ENCODE measurements around the gene INTS13.
"Not testable (repeated sequence)": the region's sequence is repeated elsewhere in the genome, so short reads cannot be mapped to it uniquely, and the experiment has no call there.

The INTS13 gene

DNA sequence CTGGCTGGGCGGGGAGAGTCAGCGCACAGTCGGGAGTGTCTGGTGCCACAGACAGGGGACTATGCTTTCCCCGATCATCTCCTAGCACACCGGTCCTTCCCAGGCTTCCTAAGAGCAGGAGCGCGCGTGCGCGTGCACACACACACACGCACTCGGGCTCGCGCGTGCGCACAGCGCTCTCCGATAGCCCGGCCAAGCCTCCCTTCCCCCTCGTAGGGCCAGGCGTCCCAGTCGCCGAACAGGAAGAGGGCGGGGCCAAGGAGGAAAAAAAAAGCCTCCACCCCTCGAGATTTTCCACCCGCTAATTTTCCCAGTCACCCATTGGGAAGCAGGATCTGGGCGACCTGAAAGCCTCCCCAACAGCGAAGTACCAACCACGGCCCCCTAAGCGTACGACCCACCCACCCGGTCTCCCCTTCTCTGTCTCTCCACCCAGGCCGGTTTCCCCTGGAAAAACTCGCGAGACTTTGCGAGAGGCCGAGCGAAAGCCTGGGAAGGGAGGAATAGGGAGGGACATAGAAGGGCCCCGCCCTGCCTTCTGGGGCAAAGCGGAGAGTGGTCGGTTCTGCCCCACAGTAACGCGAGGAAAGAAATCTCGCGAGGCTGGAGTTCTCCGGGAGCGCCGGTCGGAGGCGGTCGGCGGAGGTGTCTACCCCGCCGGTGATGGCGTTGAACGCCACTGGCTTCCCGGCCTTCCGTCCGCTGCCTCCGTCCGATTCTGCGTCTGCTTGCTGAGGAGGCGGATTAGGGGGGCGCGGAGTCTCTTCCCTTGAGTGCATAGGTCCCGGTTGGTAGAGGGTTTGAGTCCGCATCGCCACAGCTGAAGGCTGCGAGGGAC is at the start of gene INTS13, which contains the start of gene FGFR1OP2:
INTS13 (minus strand) TSS at position 119 of the 838 bp plus-strand sequence. CDS start 1,178 bp downstream, outside the sequence.
FGFR1OP2 (plus strand) TSS at position 608 of the 838 bp plus-strand sequence. CDS start 15,689 bp downstream, outside the sequence.
- in situ Hi-C loops (cut with MboI; ENCODE audit: low sequenced_read_pairs) = no loop called here

DNA sequence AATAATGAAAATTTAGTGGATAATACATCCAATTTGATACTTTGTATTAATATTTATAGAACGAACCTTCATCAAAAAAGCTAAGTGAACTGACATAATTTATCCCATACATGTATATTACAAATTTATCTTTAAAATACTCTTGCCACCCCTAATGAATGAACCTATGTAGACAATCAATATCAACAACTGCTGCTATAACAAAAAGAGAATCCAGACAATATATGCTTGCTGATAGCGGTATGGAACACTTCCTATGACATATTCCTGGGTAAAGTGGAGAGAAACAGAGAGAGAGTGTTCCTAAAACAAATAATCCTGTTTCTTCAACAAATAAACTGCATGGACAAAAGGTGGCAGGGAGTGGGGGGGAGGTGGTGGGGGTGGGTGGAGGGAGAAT is 45.1 kb upstream of the INTS13 start:
- in situ Hi-C loops (cut with MboI; ENCODE audit: low sequenced_read_pairs) = no loop called here

GRCh38 chr12:26979733-26980132 is 42.0 kb upstream of the INTS13 start:
- in situ Hi-C loops (cut with MboI; ENCODE audit: low sequenced_read_pairs) = no loop called here

- in situ Hi-C loops (cut with MboI; ENCODE audit: low sequenced_read_pairs) = no loop called here
Observed at GRCh38 chr12:26978801-26979200, 41.0 kb upstream of the INTS13 start.

DNA sequence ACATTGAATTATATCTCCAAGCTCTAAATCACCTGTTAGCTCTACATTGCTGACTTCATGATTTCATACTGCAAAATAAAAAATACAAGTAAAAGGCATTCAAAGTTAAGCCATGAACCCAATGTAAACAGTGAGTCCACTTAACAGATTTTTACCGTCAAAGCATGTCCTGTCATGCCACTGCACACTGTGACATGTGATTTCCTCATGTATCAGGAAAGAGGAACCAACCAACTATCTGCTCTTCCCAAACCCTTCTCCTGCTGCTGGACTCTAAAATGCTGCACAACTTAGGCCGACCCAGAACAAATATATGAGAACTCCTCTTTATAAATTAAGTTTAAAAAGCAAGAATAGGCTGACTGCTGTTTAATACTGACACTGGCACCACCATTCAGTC is 38.9 kb upstream of the INTS13 start:
- in situ Hi-C loops (cut with MboI; ENCODE audit: low sequenced_read_pairs) = no loop called here

DNA sequence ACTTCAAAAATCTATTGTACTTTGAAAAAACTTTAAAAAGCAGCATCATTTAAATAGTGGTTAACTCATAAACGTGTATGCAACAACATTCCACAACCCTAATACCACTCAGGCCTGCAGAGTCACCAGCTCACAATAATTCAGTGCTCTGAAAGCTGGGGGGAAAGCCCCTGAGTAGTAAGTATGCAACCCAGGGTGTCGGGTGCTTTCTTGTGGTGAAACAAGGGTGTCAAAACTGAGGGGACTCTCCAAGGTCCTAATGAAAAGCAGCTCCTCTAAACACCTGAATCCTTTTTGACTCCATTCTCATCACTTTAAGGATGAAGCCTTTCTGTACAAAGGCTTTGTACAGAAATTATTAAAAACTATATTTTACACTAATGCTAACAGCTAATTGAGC is 34.2 kb upstream of the INTS13 start:
- in situ Hi-C loops (cut with MboI; ENCODE audit: low sequenced_read_pairs) = no loop called here

GRCh38 chr12:26970136-26970535 is 32.4 kb upstream of the INTS13 start:
- in situ Hi-C loops (cut with MboI; ENCODE audit: low sequenced_read_pairs) = no loop called here

- in situ Hi-C loops (cut with MboI; ENCODE audit: low sequenced_read_pairs) = no loop called here
Observed at GRCh38 chr12:26966842-26967241, 29.1 kb upstream of the INTS13 start.

GRCh38 chr12:26963413-26963812 is 25.6 kb upstream of the INTS13 start:
- in situ Hi-C loops (cut with MboI; ENCODE audit: low sequenced_read_pairs) = no loop called here

DNA sequence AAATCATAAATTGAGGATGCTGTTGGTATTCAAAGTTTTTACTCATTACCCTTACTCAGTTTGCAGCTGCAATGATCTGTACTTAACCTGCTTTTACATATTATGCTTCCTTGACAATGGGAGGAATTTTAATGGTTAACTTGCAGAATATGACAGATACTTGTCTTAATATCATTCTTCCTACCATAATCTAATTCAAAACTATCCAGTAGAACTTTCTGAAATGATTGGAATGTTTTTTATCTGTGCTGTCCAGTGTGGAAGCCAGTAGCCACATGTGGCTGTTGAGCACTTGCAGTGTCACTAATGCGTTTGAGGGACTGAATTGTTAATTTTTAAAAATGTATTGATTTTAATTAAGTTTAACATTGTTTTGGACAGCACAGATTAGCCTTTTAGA is 24.0 kb upstream of the INTS13 start:
- in situ Hi-C loops (cut with MboI; ENCODE audit: low sequenced_read_pairs) = no loop called here

DNA sequence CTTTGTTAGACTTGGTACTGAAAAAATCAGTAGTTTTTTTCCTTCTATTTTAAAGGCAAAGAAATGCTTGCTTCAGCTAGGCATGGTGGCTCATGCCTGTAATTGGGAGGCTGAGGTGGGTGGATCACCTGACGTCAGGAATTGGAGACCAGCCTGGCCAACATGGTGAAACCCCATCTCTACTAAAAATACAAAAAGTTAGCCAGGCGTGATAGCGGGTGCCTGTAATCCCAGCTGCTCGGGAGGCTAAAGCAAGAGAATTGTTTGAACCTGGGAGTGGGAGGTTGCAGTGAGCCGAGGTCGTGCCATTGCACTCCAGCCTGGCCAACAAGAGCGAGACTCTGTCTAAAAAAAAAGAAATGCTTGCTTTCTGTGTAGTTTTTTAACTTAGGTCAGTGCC is 23.6 kb upstream of the INTS13 start:
- in situ Hi-C loops (cut with MboI; ENCODE audit: low sequenced_read_pairs) = not testable (repeated sequence)

DNA sequence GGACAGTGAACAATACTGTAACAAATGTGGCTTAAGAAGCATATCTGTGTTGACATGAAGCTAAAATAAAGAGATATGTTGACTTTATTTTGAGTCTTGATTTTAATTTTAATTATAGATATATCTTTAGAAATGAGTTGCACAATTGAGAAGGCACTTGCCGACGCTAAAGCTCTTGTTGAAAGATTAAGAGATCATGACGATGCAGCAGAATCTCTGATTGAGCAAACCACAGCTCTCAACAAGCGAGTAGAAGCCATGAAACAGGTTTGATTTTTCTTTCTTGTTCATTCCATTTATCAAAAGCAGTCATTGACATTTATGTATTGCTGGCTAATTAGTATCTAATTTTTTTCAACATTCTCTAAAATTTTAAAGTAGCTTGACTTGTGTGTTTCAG is 16.2 kb upstream of the INTS13 start:
- in situ Hi-C loops (cut with MboI; ENCODE audit: low sequenced_read_pairs) = no loop called here

- in situ Hi-C loops (cut with MboI; ENCODE audit: low sequenced_read_pairs) = no loop called here
Observed at GRCh38 chr12:26953447-26953846, 15.7 kb upstream of the INTS13 start.

DNA sequence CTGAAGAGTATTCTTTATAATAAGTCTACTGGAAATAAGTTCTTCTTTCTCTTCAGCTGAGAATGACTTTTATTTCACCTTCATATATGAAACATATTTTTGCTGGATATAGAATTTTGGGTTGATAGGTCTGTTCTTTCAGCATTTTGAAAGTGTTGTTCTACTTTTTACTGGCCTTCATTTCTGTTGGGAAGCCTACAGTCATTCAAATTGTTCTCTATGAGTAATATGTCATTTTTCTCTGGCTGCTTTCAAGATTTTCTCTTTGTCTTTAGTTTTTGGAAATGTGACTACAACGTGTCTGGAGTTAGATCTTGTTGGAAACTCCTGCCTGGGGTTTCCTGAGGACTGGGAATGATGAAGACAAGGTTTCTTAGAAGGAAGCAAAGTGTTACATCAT is 10.5 kb upstream of the INTS13 start:
- in situ Hi-C loops (cut with MboI; ENCODE audit: low sequenced_read_pairs) = no loop called here

DNA sequence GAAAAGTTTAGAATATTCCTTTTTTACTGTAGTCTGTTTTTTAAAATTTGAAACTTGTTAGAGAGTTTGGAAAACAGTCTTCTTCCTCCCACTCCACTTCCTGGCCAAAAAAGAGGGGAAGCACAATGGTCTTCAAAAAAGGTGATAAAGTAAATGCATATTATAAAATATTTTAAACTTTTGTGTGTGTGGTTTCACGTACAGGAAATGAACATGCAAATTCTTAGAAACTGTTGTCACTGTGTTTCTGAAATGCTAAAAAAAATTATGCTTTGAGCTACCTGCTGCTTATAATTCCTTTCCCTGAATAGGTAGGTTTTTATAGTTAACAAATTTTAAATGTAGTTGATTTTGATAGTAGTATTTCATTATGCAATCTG is 3.4 kb upstream of the INTS13 start:
- in situ Hi-C loops (cut with MboI; ENCODE audit: low sequenced_read_pairs) = no loop called here

GRCh38 chr12:26940516-26941214 is 2.9 kb upstream of the INTS13 start:
- in situ Hi-C loops (cut with MboI; ENCODE audit: low sequenced_read_pairs) = no loop called here

DNA sequence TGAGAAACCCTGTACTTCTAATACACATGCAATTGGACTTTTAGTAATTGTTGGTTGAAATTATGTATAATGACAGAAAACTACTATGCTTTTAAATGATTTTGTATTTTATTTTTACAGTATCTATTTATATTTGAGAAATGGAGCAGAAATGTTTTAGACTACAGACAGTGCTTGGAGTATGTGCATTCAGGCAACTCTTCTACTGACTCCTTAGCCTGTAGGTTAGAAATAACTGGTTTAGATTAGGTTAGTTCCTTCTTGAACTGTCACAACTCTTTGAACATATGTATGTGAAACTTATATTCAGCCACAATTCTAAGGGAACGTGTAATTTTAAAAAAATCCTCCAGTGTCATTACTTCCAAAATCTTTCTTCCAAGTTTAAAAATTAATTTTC is 2.2 kb upstream of the INTS13 start:
- in situ Hi-C loops (cut with MboI; ENCODE audit: low sequenced_read_pairs) = no loop called here

DNA sequence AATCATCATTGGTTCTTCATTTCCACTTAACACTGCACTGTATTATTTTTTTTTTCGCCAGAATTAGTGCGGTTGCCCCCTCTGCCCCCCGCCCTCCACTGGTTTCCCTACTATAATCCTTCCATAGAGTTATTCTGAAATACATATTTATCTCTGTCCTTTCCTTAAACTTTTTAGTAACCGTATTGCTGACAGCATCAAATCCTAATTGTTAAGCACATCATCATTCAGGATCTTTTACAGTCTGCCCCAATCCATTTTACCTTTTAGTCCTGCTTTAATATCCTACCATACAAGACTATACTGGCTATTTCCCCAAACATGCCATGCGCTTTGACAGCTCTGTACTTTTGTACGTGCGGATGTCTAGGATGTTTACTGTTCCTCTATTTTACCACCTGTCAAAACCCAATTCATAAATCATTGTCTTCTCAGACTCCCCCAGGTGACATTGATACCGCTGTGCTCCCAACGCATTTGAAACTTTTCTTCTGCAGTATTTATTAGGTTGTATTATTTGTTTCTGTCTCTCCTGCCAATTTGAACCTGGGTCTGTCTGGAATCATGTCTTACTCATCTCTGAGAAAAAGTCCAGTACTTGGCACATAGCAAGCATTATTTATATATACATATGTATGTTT is 1.5 kb upstream of the INTS13 start:
- in situ Hi-C loops (cut with MboI; ENCODE audit: low sequenced_read_pairs) = no loop called here

- in situ Hi-C loops (cut with MboI; ENCODE audit: low sequenced_read_pairs) = no loop called here
Observed at GRCh38 chr12:26938701-26939062, 901 bp upstream of the INTS13 start.

- in situ Hi-C loops (cut with MboI; ENCODE audit: low sequenced_read_pairs) = no loop called here
Observed at GRCh38 chr12:26937443-26937862, 328 bp downstream of the INTS13 start.

- in situ Hi-C loops (cut with MboI; ENCODE audit: low sequenced_read_pairs) = no loop called here
Observed at GRCh38 chr12:26936559-26937442, 980 bp downstream of the INTS13 start.

All from HL-60/S4 (cell line).